ENCODE data around the gene CYP46A1. TPM values are rescaled to one million over a fixed set of nuclear protein-coding genes. Genes with fewer than 3 reads are reported as not detected.

The CYP46A1 gene
- total and polyA plus RNA-seq, 4 donors: 0.14 to 0.92 (median 0.48) TPM

DNA sequence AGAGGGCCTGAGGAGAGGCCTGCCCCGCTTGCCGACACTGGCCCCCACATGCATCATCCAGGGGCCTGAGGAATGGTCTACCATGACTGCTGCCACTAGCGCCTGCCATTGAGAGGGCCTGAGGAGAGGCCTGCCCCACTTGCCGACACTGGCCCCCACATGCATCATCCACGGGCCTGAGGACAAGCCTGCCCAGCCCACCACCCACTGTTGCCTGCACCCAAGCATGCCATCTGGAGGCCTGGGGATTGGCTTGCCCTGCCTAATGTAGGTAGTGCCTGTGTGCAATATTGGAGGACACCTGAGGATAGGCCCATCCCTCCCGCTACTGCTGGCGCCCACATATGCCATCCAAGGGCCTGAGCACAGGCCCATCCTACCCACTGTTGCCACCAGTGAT, 24.4 kb downstream of the CYP46A1 start (continued):
- TF ChIP-seq, protein P1, sequence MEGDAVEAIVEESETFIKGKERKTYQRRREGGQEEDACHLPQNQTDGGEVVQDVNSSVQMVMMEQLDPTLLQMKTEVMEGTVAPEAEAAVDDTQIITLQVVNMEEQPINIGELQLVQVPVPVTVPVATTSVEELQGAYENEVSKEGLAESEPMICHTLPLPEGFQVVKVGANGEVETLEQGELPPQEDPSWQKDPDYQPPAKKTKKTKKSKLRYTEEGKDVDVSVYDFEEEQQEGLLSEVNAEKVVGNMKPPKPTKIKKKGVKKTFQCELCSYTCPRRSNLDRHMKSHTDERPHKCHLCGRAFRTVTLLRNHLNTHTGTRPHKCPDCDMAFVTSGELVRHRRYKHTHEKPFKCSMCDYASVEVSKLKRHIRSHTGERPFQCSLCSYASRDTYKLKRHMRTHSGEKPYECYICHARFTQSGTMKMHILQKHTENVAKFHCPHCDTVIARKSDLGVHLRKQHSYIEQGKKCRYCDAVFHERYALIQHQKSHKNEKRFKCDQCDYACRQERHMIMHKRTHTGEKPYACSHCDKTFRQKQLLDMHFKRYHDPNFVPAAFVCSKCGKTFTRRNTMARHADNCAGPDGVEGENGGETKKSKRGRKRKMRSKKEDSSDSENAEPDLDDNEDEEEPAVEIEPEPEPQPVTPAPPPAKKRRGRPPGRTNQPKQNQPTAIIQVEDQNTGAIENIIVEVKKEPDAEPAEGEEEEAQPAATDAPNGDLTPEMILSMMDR (IDR thresholded peaks at IDR 0.05; ENCODE audit: low read depth, low read length, missing input control): no peak

- no peak for DNase-seq (ENCODE audit: low spot score)
- Histone ChIP-seq H3K4me3 (ENCODE audit: low read depth in 1 of 3, low read length in 3 of 3) (no peak overlapping the region), H3K27ac (ENCODE audit: low read depth in 1 of 2, low read length in 2 of 2) (no peak overlapping the region), H3K36me3 (ENCODE audit: control insufficient read depth in 4 of 4, insufficient read depth in 3 of 4, low read depth in 1 of 4, low read length in 3 of 4) (no peaks in the 10 kb centered on the region), H3K27me3 (ENCODE audit: control insufficient read depth in 4 of 4, insufficient read depth in 4 of 4, low read length in 3 of 4) (no peaks in the 10 kb centered on the region), H3K9ac (ENCODE audit: low read depth in 1 of 2, low read length in 2 of 2) (no peak overlapping the region), H3K4me1 (ENCODE audit: control insufficient read depth in 4 of 4, insufficient read depth in 4 of 4, low read length in 3 of 4) (no peaks in the 10 kb centered on the region), H3K9me3 (ENCODE audit: control insufficient read depth in 4 of 4, low read length in 3 of 4) (no peaks in the 10 kb centered on the region)
- 93% methylated on average over 3 of the region's 3 CpGs for WGBS
- TF ChIP-seq GABPA (IDR thresholded peaks at IDR 0.05 in 1 of 2, conservative IDR thresholded peaks at IDR 0.05 in 1 of 2): no peak
Measured at GRCh38 chr14:99713972-99714371, 29.9 kb downstream of the CYP46A1 start.

DNA sequence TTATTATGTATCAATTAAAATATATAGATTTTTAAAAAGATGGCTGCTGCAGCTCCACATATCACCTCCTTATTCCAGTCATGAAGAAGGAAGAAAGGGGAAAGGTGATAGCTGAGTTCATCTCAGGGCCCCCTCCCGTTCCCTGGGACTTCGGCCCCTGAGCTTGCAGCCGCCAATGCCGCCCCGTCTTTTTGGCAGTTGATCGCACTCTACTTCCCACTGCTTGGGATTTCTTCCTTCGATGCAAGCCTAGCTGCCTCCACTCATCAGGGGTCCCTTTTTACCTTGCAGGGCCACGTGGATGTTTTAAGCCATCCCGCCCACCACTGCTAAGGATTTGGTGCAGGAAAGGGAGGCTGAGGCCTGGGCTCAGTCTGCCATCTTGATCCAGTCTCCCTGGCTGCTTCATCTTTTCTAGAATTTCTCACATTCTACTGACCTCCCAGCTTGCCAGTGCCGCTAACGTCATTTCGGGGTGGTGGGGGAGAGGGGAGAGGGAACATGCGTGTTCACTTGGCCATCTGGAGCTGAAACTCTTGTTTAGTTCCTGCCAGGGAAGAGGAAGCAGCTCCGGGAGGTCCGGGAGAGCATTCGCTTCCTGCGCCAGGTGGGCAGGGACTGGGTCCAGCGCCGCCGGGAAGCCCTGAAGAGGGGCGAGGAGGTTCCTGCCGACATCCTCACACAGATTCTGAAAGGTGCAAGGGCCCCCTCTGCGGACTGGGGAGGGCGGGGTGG, 31.3 kb downstream of the CYP46A1 start:
- Histone ChIP-seq H3K9ac (ENCODE audit: low read depth in 1 of 2, low read length in 2 of 2) (no peak overlapping the region), H3K4me3 (ENCODE audit: low read depth in 1 of 3, low read length in 3 of 3) (no peak overlapping the region), H3K9me3 (ENCODE audit: control insufficient read depth in 4 of 4, low read length in 3 of 4) (no peaks in the 10 kb centered on the region), H3K36me3 (ENCODE audit: control insufficient read depth in 4 of 4, insufficient read depth in 3 of 4, low read depth in 1 of 4, low read length in 3 of 4) (no peaks in the 10 kb centered on the region), H3K27me3 (ENCODE audit: control insufficient read depth in 4 of 4, insufficient read depth in 4 of 4, low read length in 3 of 4) (no peaks in the 10 kb centered on the region), H3K4me1 (ENCODE audit: control insufficient read depth in 4 of 4, insufficient read depth in 4 of 4, low read length in 3 of 4) (no peaks in the 10 kb centered on the region), H3K27ac (ENCODE audit: low read depth in 1 of 2, low read length in 2 of 2) (no peak overlapping the region)
- no peak for DNase-seq (ENCODE audit: low spot score)
- 82% methylated on average over 24 of the region's 24 CpGs for WGBS
- TF ChIP-seq RXRA (IDR thresholded peaks at IDR 0.05) (no peak), HNF4G (IDR thresholded peaks at IDR 0.05) (no peak), TAF1 (conservative IDR thresholded peaks at IDR 0.05) (no peak), YY1 (IDR thresholded peaks at IDR 0.05) (no peak), EGR1 (IDR thresholded peaks at IDR 0.05; ENCODE audit: low read depth in 2 of 2) (no peak), HNF4A (conservative IDR thresholded peaks at IDR 0.05) (no peak), GABPA (IDR thresholded peaks at IDR 0.05 in 1 of 2, conservative IDR thresholded peaks at IDR 0.05 in 1 of 2) (no peak)

DNA sequence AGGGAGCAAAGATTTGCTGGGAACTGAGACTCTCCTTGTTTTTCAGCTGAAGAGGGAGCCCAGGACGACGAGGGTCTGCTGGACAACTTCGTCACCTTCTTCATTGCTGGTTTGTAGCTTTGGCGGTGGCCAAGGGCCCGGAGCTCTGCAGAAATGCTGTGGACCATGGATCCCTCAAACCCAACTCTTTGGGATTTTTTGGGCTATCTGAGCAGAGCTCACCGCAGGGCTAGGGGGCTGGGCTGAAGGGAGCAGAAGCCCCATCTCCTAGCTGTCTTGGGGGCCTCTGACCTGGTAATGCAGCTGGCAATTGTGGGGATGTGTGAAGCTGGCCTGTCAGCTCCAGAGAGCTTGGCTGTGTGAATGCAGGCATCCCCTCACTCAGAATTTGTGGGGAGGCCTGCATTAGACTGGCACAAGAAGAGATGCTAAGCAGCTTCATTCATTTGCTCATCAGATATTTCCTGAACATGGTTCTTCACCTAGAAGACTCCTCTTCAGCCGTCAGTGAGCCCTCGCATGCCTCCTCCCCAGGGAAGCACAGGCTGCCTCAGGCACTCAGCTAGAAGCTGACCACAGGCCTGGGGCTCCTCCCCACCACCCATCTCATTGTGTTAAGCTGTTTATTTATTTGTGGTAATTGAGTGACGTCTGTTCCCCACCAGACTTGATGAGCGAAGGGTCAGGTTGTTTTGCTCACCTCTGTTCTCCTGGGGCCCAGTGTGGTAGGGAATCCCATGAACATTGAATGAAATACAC, 32.2 kb downstream of the CYP46A1 start:
- H3K9ac ChIP-seq (ENCODE audit: low read depth in 1 of 2, low read length in 2 of 2): no peak overlapping the region
- H3K4me1 ChIP-seq (ENCODE audit: control insufficient read depth in 4 of 4, insufficient read depth in 4 of 4, low read length in 3 of 4): no peaks in the 10 kb centered on the region
- 85% methylated on average over 10 of the region's 10 CpGs for WGBS
- H3K9me3 ChIP-seq (ENCODE audit: control insufficient read depth in 4 of 4, low read length in 3 of 4): no peaks in the 10 kb centered on the region
- no peaks in the 10 kb centered on the region for H3K27me3 ChIP-seq (ENCODE audit: control insufficient read depth in 4 of 4, insufficient read depth in 4 of 4, low read length in 3 of 4)
- H3K4me3 ChIP-seq (ENCODE audit: low read depth in 1 of 3, low read length in 3 of 3): no peak overlapping the region
- no peak for DNase-seq (ENCODE audit: low spot score)
- H3K27ac ChIP-seq (ENCODE audit: low read depth in 1 of 2, low read length in 2 of 2): no peak overlapping the region
- H3K36me3 ChIP-seq (ENCODE audit: control insufficient read depth in 4 of 4, insufficient read depth in 3 of 4, low read depth in 1 of 4, low read length in 3 of 4): no peaks in the 10 kb centered on the region
- TF ChIP-seq, protein P2, sequence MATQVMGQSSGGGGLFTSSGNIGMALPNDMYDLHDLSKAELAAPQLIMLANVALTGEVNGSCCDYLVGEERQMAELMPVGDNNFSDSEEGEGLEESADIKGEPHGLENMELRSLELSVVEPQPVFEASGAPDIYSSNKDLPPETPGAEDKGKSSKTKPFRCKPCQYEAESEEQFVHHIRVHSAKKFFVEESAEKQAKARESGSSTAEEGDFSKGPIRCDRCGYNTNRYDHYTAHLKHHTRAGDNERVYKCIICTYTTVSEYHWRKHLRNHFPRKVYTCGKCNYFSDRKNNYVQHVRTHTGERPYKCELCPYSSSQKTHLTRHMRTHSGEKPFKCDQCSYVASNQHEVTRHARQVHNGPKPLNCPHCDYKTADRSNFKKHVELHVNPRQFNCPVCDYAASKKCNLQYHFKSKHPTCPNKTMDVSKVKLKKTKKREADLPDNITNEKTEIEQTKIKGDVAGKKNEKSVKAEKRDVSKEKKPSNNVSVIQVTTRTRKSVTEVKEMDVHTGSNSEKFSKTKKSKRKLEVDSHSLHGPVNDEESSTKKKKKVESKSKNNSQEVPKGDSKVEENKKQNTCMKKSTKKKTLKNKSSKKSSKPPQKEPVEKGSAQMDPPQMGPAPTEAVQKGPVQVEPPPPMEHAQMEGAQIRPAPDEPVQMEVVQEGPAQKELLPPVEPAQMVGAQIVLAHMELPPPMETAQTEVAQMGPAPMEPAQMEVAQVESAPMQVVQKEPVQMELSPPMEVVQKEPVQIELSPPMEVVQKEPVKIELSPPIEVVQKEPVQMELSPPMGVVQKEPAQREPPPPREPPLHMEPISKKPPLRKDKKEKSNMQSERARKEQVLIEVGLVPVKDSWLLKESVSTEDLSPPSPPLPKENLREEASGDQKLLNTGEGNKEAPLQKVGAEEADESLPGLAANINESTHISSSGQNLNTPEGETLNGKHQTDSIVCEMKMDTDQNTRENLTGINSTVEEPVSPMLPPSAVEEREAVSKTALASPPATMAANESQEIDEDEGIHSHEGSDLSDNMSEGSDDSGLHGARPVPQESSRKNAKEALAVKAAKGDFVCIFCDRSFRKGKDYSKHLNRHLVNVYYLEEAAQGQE (IDR thresholded peaks at IDR 0.05): no peak
- TF ChIP-seq ZBTB33 (IDR thresholded peaks at IDR 0.05) (no peak), HNF4G (IDR thresholded peaks at IDR 0.05) (no peak), NR2F2 (IDR thresholded peaks at IDR 0.05) (no peak), EGR1 (IDR thresholded peaks at IDR 0.05; ENCODE audit: low read depth in 2 of 2) (no peak), HNF4A (conservative IDR thresholded peaks at IDR 0.05) (no peak), GABPA (IDR thresholded peaks at IDR 0.05 in 1 of 2, conservative IDR thresholded peaks at IDR 0.05 in 1 of 2) (no peak), FOXA2 (IDR thresholded peaks at IDR 0.05) (no peak), RAD21 (IDR thresholded peaks at IDR 0.05) (no peak), SP1 (IDR thresholded peaks at IDR 0.05) (no peak)

Data from liver (tissue), 9 donors.